NCI-H187 treated with DMSO at 0.1 percent for 48 hours (cell line): ENCODE data around the gene YKT6.

Source experiments
- DNase-seq: peaks from one replicate; lab custom pipeline; 2025; lab: John Stamatoyannopoulos, UW

YKT6 gene

DNA sequence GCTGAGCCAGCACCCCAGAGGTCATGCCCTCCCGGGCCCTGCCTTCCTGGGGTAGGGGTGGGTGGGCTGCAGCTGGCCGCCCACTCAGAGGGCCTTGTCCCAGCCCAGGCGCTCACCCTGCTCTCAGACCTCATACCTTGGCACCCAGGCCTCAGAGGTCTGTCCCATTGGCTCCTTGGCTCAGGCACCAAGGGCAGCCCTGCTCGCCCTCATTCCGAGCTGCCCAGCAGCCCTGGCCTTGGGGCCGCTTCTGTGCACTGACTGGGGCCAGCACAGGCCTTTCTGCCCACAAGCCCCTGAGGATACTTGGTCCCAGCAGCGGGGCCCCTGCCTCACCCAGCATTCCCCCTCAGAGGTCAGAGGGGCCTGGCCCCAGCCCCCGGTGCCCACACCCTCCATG lies 34.3 kb downstream of the YKT6 start:
- DNase-seq, result no peak

DNA sequence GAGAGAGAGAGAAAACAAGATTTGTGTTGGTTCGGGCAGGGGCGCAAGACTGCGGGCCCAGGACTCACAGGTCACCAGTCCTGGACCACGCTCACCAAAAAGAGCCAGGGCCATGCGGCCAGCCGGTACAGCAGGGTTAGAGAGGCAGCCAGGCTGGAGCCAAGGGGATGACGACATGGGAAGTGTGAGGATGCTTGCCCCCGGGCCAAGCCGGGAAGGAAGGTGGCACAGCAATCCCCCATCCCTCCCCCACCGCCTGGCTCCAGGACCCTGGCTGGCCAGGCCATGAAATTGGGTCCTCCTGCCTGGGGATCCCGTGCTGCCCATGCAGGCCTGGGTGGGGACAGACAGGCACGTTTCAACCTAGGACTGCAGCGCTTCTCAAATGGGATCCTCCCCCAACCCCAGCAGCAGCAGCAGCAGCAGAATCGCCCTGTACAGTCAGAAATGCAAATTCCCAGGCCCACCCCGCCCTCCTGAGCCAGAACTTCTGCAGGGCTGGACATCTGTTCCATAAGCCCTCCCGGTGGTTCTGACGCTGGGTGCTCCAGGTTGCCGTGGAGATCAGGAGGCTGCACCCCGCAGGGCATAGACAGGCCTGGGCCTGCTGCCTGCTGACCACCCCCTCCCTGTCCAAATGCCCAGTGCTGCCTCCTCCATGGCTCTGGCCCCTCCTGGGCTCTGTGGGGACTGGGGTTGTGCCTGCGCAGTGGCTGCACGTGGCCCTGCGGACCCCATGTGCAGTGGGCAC lies 35.0 kb downstream of the YKT6 start:
- DNase-seq, result no peak

DNA sequence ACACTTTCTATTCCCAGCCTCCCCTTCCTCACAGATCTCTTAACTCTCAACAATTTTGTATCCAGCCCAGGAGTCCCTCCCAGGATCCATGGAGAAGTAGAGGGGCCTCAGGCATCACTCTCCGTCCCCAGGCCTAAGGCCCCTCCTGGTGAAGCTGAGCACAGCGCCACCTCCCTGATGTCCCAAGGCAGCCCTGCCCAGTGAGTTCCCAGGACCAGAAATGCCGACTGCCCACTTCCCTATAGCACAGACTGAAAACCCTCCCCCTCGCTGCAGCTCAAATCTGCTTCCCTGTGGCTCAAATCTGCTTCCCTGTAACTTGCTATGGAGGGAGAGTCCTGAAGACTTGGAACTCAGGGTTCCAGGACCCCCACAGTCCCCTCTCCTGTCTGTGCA lies 35.6 kb downstream of the YKT6 start:
- no peak for DNase-seq

DNA sequence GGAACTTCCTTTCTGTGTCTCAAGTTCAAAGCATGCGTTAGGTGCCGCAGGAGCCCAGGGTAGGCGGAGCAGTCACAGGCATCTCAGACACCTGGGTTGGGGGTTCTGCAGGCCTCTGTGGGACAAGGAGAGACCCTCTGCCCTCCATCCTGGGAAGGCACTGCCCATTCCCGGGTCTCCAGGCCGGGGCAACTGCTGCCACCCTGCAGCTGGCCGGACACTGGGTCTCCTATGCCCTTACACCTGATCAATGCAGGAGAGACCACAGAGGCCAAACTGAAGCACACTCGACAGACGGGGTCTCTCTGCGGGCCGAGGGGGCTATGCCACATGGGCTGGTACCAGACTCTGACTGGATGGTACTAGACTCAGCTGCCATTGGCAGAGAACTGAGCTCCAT lies 36.9 kb downstream of the YKT6 start:
- DNase-seq, result no peak

DNA sequence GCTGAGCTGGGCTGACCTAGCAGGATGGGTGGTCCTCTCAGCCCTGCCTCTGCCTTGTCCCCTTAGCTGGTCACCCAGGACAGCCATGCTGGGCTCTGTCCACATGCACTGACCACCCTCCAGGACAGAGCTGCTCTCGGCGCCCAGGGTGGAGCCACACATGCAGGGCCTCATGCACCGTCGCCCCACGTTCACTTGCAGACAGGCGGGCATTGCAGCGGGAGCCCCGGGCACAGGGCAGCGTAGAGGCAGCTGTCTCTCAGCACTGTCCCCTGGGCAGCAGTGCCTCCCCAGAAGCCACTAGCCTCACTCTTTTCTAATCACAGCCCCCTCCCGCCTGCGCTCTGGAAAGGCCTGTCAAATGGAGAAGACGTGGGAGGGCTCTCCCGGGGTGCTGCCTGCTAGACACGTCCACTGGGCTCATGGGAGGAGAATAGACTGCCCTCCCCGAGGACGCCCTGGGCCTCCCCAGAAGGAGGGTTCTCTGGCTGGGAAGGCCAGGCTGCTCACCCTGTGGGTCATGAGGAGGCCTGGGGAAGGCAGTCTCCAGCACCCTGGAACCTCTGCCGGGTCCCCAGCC lies 37.4 kb downstream of the YKT6 start:
- DNase-seq, result no peak

DNA sequence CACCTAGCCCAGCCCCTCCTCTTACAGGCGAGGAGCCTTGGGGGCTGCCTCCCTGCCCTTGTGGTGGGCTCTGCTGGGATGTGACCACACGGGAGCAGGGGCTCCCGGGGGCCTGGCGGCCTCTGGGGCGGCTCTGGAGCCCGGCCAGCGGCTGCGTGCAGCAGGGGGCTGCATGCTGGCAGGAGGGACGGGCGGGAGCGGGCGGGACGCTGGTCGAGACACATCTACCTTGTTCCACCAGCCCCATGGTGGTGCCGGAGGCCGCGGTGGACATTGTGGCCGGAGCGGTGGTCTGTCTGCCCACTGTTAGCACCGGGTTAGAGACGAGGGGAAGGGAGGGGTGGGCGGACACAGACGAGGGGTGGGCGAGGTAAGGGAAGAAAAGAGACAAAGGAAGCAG lies 38.6 kb downstream of the YKT6 start:
- DNase-seq, result no peak

DNA sequence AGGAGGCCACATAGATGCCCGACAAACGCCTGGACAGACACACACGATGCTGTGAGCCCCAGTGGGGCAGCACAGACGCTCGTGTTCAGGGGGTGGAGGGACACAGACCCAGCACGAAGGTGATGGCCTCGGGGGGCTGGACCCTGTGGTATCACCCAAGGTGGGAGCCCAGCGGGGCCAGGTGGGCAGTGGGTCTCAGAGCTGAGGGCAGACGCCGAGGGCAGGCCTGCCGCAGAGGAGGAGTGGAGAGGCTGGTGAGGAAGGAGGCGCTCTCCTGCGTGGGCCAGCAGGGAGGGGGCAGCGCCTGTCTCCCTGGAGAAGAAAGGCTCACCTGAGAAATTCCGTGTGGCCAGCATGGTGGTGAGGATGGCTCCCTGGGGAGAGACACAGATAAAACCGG lies 39.6 kb downstream of the YKT6 start:
- DNase-seq, result no peak

DNA sequence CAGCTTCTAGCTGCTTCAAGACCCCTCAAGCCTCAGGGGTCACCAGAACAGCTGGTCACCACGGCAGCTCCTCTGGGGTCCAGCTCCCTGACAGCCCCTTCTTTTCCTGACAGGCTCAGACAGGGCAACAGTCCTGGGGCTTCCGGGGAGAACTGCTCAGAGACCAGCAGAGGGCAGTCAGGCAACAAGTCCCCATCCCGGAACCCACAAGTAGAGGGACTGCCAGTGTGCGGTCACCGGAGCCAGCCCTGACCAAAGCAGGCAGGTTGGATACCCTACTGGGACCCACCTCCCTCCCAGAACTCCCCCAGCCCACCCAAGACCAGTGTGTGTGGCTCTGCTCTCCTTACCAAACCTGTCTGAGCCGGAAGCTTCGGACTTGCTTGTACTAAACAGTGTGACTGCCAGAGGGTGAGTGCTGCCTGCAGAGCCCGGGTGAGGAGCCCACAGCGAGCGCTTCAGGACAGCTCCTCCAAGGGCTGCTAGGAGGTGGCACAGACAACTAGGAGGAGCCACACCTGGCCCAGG lies 40.3 kb downstream of the YKT6 start:
- DNase-seq, result no peak

DNA sequence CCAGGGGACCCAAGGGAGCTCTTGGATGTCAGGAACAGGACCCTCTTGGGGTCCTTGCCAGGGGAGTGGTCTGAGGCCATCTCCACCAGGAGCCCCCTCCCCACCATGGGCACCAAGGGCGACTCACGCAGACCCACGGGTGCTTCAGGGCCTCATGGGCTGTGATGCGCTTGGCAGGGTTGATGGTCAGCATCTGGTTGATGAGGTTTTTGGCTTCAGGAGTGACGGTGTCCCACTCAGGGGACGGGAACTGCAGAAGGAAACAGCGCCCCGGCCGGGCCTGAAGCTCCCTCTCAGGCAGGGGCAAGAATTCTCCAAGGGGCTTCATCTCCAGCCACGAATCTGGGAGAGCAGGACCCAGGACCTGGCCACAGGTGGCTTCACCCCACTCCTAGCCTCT lies 41.3 kb downstream of the YKT6 start:
- DNase-seq, result no peak

DNA sequence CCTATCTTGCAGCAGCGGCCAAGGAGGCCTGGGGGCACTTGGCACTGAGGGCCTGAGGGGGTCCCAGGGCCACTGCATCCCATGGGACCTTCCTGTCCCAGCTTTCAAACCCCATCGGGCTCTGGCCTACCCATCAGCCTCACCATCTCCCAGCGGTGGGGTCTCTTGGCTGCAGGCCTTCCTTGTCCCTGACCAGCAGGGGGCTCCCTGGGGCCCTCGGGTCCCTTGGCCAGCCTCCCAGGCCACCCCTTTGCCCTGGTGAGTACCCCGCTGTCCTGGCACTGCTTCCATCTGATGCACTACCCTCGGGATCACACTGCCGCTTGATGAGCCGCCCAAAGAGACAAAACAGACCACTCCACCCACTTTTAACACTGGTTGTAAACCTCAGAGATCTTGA lies 43.5 kb downstream of the YKT6 start:
- DNase-seq, result no peak

DNA sequence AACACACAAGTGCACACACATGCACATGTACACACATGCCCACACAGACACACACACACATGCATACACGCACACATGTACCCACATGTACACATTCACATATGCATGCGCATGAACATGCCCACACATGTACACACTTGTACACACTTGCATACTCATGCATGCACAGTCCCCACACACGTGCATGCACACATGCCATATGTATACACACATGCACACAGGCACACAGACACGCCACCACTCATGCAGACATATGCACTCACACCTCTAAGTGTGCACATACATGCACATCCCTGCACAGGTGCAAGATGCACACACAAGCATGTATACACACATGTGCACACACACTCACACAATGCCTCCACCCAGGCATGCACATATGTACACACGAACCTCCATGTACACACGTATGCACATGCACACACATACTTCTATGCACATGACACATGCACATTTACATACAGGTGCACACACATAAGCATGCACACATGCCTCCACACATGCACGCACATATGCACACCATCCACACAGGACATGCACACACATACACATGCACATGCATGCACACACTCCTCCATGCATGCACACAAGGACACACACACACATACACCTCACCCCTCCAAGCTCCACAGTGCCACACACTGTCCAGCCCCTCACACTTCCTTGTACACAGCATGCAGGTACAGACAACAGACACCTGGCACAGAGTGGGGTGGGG lies 45.8 kb downstream of the YKT6 start:
- DNase-seq, result no peak

DNA sequence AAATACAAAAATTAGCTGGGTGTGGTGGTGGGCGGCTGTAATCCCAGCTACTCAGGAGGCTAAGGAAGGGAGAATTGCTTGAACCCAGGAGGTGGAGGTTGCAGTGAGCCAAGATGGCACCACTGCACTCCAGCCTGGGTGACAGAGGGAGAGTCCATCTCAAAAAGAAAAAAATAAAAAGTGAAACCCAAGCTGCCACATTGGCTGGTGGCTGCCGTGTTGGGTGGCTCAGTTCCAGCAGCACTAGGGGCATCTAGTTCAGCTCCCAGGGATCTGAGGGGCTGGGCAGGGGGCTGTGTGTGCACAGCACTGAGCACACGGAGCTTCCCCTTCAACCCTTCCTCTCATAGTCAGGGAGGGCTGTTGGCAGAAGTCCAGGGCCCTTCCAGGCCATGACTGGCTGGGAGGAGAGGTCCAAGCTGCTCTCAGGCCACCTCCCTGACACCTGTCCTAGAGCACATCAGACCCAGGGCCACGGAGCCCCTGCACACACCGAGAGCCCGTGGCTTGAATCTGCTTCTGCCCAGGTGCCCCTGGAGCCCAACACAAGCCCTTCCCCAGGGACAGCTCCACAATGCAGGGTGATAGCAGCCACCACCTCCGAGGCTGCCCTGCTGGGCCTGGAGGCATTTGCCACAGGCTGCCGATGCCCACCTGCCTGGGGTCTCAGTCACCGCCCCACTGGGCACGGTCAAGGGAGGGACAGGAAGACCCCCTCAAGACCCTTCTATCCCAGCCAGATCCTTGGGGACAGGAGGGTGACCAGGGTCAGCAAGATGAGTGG lies 47.3 kb downstream of the YKT6 start:
- DNase-seq, result no peak

DNA sequence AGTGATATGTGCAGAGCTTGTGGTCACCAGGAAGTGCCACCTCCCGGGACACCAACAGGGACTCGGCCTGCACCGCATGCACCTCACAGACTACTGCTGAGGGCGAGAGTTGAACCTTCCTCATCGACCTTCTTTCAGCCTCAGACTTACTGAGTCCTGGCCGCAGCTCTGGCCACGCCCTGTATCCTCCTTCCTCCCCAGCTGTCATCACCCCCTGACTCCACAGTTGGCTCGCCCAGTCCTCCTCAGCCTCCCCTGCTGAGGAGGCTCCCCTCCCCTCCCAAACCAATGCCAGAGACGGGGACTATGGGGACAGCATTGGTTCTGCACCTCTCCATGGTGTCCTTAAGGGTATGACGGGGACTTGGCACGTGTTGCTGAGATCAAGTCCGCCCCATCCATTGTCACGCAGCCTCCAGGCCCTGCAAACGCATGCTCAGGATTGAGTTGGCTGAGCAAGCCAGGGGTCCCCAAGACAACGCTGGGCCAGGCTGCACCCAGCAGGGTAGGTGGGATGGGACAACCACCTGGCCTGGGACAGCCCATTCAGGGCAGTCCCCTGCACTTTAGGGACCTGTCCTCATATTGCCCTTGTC lies 49.0 kb downstream of the YKT6 start:
- DNase-seq, result no peak

DNA sequence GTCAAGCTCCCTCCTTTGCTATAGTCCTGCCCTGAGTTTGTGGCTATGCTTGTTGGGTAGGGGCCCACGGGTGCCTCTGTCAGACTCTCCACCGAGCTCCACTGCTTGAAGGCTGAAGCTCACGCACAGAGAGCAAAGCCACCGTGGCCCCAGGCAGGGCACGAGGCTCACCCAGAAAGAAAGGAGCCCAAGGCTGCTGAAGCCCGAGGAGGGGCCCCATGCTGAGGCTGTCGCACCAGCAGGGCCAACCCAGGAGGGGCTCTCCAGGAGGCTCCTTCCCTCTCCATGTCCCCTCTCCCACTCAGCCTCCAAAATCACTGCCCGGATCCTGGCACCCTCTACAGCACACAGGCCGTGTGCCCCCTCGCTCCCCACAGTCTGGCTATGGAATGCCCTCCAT lies 50.5 kb downstream of the YKT6 start:
- DNase-seq, result no peak

DNA sequence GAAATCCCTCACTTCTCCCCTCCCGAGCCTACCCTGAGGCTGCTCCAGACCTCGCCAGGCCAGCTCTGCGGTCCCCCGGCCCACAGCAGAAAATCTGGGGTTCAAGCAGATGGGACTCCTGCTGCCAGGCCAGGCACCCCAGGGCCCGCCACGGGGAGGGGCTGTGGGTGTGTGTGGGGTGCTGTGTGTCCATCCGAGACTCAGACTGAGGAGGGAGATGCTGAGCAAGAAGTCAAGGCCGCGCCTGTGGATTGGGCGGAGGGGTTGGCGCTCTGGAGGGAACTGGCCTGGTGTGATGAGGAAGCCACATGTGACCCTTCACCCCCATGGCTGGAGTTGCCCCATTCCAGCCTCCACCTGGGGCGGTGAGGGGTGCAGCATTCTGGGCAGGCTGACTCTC lies 51.1 kb downstream of the YKT6 start:
- no peak for DNase-seq

DNA sequence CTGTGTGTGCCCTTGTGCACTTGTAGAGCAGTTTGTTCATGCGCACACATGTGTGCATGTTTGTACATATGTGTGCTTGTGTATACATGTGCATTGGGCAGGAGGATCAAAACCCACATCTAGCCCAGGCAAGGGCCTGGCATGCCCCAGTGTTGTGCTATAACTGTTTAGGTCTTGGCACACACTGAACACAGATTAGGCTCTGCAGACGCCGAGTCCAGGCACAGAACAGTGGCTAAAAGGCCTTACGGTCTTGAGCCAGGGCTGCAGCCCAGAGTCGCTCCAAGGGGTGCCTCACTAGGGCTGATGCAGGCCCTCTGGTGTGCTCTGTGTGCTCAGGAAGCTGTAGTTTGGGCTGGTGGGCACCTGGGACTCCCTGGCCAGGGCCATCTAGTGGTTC lies 55.7 kb downstream of the YKT6 start:
- DNase-seq, result no peak

DNA sequence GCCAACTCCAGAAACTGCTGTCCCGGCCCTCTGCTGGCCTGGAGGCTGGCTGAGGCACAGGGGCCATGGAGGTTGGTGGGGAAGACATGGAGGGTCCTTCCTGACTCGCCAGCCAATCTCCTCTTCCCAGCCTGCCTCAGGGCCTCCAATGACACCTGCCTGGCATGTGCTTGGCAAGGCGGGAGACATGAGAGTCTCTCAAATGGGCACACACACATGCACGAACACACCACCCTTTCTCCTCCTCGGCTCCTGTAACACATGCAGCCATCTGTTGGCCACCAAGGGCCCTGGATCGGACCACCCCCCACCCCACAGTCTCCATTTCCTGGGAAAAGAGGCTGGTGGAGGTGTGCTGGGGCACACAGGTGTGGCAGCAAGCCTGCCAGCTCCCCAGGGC lies 56.4 kb downstream of the YKT6 start:
- DNase-seq, result no peak

DNA sequence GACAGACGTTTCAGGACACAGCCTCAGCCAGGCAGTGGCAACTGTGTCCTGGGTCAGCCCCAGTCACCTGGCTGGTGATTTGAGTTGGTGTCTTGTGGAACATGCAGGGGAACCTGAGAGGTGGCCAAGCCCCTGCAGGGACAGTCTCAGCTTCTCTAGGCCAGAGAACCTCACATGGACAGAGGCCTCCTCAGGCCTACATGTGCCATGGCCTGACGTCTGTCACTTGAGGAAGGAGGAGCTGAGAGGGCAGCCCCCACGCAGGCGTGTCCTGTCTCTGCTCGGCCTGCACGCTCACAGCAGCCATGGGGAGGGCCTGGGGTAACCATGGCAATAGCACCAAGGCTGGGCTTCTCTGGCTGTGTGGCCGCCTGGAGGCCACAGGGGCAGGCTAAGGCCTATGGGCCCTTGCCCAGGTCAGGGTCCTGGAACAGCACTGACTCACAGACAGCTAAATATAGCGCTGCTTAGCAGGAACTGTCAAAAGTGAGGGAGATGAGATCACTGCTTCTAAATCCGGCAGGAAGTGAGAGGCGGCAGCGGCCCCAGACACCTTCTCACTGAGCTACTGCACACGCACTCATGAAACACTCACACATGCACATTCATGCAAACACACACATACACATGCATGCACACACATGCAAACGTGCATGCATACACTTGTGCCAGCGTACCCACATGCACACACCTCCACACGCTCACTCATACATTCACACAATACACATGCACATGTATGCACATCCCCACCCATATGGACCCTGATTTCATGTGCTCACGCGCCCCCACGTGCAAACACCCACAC lies 57.0 kb downstream of the YKT6 start:
- no peak for DNase-seq

DNA sequence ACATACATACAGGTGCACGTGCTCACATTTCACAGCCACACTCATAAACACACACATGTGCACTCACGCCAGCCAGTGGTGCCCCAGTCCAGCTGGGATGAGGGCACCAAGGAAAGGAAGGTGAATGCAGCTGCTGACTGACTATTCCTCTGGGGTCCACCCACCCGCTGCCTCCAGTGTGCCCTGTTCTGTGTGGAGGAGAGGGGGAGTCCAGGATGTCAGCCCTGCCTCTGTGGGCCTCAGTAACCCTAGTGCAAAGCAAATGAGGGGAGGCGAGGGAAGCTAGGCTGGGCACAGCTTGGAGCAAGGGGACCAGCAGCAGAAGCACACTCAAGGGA lies 57.6 kb downstream of the YKT6 start:
- no peak for DNase-seq

DNA sequence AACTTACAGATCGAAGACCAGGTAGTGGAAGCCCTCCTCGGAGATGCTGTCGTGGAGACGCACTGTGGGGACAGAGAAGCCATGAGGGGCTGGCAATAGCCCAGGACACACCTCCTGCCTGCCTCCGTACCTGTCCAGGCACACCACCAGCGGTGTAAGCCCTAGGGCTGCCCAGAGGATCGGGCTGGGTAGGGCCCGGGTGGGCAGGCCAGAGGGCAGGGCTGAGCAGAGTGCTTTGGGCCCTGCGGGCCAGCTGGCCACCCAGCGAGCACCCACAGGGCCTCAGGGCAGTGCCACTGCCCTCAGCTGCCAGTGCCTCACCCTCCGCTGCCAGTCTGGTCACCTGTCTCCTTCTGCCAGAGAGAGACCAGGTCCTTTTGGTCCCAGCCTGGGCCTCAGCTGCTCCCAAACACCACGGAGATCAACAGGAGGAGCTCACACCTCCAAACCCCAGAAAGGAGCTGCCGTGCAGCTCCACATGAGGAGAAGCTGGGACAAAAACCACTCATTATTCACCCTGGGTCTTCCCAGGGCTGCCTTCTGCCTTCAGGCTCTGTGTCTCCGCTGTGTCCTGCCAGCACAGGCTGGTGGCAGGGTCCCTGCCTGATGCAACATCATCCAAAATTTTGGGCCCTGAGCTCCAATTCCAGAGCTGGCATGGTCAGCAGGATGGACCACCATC lies 58.2 kb downstream of the YKT6 start:
- DNase-seq, result no peak
